GM21737 (cell line): Measurements from ENCODE around the gene WWC2.

Source experiments
- ATAC-seq: cut with Tn5 transposase; IDR thresholded peaks from one replicate; pipeline ENCODE4 v1.9.1; 2021; ENCODE audit warnings: mild to moderate bottlenecking, moderate library complexity; ENCODE audit not compliant: unreplicated experiment

Gene WWC2

DNA sequence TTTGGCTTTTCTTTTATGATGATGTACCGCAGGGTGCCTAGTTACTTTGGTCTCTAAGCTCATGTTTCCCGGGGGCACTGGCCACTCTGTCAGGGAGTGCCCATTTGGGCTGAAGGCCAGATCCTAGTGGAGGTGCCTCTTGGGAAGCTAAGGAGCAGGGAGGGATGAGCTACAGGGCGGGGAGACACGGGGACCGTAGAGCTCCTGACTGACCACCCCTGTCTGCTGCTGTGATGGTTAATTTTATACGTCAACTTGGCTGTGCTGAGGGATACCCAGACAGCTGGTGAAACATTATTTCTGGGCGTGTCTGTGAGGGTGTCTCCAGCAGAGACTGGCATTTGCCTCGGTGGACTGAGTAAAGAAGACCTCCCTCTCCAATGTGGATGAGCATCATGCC is 248.1 kb downstream of the WWC2 start:
- ATAC-seq: no peak

DNA sequence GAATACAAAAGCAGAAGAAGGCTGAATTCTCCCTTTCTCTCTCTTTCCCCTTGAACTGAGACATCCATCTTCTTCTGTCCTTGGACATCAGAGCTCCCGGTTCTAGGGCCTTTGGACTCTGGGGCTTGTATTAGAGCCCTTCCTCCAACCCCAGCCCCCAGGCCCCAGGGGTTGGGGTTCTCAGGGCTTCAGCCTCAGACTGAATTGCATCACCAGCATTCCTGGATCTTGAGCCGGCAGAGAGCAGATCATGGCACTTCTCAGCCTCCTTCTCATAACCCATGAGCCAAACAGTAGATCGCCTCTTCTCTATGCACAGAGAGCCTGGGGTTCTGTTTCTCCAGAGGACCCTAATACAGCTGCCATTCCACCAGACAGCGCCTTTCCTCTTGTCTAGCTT is 248.5 kb downstream of the WWC2 start:
- no peak for ATAC-seq

DNA sequence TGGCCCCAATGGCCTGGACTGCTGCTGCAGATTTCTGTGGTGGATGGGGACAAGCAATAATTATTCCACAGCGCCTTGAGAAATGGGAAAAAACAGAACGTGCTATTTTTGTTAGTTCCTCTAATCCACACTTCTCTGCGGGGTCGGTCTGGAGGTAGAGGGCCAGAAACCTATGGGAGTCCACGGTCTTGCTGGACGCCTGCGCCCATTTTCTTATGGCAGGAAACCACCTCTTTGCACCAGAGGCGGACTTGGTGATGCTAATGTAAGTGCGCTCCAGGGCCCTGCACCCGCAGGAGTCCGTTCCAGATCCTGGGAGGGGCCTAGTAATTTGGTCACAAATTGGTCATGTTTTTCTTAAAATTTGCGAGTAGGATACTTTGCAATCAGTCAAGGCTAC is 249.1 kb downstream of the WWC2 start:
- ATAC-seq: no peak

DNA sequence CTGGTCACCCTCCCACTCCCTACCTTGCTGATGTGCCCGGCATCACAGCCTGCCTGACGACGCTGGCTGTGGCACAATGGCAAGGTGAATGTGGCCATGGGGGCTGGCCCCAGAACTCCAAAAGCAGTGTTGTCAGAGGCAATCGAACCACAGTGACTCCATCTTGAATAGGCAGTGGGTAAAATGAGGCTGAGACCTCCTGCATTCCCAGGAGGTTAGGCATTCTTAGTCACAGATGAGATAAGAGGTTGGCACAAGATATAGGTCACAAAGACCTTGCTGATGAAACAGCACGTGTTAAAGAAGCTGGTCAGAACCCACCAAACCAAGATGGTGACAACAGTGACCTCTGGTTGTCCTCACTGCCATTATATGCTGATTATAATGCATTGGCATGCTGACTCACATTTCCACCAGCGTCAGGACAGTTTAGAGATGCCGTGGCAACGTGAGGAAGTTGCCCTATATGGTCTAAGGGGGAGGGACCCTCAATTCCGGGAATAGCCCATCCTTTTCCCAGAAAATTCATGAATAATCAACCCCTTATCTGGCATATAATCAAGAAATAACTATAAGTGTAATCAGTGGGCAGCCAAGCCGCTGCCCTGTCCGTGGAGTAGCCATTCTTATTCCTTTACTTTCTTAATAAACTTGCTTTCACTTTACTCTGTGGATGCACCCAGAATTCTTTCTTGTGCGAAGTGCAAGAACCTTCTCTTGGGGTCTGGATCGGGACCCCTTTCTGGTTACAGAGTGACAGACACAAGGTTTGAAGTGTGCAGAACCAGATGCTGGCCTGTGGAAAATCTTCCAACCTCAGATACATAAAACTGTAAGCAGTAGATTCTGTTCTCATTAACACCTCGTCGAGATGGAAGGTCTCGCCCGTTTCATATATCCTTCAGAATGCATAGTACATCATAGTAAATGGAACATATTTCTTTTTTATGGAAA is 249.9 kb downstream of the WWC2 start:
- no peak for ATAC-seq

DNA sequence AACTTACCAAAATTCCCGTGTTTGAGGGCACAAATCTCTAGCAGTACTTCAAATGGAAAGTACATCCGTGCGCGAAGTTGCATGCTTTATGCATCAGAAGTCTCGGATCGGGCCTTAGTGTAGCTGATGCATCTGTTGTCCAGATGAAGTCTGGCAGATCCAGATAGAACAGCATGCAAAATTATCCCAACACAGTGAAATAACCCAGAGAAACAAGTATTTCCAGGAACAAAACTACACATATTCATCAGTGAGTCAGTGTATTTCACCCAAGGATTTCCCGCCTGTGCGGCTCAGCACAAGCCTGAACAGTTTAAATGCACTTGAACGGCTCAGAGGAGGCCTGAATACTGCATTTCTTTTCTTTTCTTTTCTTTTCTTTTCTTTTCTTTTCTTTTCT is 250.6 kb downstream of the WWC2 start:
- no peak for ATAC-seq

DNA sequence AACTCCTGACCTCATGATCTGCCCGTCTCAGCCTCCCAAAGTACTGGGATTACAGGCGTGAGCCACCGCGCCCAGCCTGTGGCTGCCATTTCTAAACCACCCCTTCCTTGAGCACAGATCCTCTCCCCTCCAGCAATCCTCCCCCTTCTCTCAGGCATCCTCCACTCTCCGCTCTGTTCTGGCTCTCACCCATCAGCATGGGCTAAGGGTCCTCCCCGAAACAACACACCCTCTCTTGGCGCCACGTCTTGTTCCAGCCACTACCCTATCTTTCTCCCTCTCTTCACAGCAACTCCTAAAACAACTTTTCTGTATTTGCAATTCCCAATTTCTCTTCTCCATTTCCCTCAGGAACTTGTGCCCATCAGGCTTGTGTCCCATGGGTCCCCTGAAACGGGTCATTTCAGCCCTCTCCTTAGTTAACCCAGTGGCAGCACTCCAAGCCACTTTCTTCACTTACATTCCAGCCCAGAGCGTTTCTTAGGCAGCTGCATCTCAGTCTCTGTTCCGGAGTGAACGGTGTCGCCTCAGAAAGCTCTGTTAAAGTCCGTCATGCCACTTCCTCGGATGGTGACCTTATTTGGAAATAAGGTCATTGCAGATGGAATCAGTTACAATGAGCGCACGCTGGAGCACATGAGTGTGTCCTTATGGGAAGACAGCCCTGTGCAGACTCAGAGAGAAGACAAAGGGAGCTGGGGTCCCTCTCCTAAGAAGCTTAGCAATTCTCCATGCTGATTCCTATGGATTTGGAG is 251.4 kb downstream of the WWC2 start:
- no peak for ATAC-seq

DNA sequence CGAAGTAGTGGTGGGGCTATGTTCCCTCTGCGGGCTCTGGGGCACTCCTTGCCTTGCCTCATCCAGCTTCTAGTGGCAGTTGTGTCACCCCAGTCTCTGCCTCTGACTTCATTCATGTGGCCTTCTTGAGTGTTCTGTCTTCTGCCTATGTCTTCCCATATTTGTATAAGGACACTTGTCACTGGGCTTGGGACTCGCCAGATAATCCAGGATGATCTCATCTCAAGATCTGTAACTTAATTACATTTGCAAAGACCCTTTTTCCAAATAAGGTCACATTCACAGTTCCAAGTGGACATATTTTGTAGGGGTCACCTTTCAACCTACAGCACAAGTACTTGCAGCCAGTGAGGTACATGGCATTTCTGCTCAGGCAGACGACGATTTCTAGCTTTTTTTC is 253.5 kb downstream of the WWC2 start:
- ATAC-seq: no peak

DNA sequence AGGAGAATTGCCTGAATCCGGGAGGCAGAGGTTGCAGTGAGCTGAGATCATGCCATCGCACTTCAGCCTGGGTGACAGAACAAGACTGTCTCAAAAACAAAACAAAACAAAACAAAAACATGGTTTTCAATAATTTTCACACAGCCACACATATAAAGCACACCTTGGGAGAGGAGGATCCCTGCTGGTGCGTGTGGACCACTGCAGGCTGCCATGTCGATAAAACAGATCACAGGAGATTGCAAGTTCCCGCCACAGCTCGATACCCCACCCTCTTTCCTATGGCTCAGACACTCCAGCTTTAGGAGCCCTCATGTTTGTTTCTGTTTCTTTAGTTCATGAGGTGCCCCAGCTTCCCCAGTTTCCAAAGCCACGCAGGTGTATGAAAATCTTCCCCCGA is 254.5 kb downstream of the WWC2 start:
- no peak for ATAC-seq

DNA sequence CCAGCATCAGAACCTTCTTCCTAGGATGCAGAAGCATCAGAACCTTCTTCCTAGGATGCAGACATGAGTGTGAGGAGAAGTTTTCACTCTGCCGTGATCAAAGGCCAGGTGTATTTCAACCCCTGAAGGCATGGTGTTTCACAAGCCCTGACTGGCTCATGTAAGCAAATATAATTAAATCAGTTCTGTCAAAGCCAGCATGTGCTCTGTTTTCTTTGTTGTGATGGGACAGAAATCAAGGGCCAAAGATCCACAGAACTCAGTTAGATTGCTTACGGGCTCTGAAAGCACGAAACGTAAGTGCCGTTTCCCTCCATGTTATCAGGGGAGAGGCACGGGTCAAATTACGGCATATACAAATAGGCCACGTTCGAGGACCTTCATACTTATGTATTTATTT is 255.2 kb downstream of the WWC2 start:
- ATAC-seq: no peak

DNA sequence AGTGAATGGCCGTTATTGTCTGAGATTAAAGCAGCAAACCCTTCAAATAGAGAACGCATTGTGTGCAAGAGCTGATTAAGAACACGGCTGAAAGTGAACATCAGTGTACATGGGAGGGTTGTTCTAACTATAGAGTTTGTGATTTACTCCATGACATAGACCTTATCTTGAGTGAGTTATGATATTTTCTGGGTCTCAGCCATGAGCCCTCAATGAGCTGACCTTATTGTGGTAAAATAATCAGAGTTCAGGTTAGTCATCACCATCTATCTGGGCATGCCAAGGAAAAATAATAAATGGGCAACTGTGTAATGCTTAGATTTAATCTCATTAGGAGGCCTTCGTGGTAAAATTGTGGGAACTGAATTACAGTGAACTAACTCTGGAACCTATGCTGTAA is 256.3 kb downstream of the WWC2 start:
- ATAC-seq: no peak

DNA sequence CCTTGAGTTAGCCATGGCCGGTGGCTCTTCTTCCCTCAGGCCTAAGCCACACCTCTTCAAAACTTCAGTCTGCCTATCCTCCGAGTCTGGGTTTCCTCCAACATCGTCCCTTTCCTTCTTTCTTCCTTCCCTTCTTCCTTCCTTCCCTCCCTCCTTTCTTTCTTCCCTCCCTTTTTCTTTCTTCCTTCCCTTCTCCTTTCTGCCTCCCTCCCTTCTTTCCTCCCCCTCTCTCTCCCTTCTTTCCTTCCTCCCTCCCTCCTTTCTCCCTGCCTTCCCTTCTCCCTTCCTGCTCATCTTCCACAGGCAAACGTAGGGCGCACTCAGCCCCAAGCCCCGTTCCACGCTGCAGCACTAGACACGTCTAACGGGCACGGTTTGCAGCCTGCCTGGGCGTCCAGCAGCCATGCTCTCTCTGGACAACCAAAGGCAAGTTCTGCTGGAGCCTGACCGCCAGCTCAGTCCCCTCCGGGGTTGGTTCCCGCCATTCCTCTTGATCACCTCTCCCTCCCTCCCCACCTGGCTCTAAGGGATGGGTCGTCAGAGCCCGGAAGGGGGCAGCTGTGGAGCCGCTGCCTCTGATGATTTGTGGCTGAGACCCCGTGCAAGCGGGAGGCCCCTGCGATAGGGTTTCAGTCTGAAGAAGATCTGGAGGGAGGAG is 257.2 kb downstream of the WWC2 start:
- no peak for ATAC-seq

DNA sequence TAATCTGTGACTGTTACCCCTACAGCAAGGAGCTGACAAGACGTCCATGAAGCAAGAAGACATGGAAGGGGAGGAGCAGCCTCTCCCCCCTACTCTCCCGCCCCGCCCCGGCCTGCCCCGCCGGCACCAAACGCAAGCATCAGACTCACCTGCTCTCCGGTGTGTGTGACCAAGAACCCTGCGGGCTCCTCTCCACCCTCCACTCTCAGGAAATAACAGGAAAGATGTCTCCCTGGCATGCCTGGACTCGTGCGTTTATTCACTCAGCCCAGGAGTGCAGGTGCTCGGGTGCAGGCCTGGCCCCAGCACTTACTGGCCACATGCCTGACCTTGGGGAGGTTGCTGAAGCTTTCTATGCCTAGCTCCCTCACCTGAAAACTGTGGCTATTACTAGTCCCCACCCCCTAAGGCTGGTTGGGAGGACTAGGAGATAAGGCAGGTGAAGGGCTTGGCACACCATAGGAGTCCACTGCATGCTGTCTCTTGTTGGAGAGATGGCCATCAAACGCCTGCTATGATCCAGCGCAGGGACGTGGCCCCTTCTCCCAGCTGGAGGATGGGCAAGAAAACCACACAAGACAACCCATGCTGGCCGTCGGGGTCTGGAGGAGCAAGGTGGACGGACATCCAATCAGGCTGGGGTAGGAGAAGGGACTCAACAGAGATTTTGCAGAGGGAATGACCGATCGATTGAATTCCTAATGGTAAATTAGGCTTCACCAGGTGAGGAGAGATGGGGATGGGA is 258.0 kb downstream of the WWC2 start:
- no peak for ATAC-seq

DNA sequence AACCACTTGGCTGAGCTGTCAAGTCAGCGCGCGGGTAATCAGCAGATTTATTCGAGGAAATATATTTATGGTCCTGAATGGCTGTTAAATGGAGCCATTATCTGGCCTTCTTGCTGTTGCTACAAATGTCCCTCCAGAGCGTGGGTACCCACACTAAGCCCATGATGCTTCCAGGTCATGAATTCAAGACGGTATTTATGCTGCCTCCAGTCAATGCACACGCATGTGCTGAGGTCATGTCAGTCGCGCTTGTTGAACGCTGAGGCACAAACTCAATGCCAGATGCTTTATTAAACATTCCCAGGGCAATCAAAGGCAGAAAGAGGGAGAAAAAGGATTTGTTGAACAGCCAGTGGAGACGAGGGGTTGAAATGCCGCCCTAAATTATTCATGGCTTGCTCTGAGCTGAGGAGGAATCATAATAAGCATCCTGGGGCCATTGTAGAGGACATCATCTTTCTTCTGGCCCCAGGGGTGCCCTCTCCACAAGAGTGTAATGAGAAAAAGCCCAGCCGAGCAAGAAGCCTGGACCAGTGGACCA is 259.2 kb downstream of the WWC2 start:
- ATAC-seq: no peak

DNA sequence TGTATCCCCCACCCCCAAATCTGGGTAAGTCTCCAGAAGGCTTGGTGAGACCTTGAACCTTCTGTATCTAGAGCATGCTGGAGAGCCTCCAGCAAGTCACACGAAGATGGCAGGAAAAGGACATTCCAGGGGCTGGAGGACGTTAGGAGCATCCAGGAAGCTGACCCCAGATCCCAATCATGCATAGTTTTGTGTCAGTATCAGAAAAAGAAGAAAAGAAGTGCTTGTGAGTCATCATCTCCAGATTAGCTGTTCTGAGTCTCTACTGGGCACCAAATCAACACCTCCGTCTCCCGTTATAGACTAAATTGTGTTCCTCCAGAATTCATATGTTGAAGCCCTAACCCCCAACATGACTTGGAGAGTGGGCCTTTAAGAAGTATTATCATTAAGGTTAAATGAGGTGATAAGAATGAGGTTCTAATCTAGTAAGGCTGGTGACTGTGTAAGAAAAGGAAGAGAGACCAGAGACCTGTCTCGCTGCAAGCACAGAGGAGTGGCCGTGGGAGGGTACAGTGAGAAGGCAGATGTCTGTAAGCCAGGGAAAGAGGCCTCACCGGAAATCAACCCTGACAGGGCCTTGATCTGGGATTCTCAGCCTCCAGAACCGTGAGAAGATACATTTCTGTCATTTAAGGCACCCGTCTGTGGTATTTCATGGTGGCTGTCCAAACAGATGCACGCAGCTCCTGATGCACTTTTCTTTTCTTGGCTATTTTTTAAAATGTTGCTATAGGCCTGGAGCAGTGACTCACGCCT is 261.3 kb downstream of the WWC2 start:
- ATAC-seq: no peak

DNA sequence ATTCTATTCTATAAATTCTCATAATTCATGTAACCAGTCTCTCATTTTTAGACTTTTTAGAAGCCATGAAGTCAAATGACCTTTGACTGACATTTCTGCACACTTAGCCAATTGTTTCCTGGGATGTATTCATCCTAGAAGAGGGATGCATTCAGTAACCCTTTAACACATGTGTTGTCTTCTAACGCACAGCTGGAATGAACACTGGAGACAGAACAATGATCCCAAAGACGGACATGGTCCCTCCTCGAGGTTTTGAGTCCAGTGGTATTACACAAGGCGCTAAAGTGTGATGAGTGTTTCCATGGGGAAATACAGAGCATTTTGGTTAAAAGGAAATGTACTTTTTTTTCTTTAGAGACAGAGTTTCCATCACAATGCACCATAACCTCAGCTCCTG is 263.0 kb downstream of the WWC2 start:
- ATAC-seq: no peak

DNA sequence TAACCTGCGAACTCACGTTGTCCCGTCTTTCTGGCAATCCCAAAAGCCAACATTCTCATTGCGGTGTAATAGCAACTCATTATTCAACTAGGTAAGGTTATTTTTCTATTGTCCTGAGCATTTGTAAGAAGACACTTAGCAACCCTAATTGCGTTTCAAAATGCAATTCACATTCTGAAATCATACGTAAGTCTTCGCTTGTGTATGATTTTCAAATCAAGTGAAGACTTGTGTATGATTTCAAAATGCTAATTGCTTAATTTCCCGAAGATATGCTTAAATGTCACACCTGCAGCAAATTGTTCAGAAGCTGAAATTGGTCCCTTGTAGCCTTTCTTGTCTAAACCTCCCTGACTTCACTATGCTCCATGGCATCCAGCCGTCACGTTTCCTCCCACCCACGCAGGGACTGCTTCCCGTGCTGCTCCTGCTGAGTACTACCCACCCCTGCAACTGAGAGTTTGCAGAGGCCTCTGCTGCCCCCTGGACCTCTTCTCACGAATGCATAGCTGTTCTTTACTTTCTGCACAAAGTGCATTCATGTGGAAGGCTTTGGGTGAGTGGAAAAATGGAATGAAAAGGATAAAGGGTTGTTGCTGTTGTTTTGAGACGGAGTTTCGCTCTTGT is 264.0 kb downstream of the WWC2 start:
- ATAC-seq: no peak

DNA sequence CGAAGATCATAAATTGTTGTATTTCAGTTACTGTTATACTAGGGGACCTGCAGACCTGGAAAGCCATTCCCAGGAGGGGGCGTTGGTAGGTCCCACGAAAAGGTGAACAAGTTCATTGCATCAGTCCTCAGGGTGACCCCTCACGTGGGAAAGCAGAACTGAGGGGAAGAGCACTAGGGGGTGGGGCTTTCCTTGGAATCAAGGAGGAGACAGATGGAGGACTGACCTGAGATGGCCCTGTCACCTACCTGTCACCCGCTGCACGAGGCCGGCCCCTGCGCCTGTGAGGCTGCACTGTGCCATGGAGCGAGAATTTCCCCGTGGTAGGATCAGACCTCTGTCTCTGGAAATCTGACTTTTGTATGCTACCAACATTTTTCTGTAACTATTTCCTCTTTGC is 265.0 kb downstream of the WWC2 start:
- ATAC-seq: no peak

DNA sequence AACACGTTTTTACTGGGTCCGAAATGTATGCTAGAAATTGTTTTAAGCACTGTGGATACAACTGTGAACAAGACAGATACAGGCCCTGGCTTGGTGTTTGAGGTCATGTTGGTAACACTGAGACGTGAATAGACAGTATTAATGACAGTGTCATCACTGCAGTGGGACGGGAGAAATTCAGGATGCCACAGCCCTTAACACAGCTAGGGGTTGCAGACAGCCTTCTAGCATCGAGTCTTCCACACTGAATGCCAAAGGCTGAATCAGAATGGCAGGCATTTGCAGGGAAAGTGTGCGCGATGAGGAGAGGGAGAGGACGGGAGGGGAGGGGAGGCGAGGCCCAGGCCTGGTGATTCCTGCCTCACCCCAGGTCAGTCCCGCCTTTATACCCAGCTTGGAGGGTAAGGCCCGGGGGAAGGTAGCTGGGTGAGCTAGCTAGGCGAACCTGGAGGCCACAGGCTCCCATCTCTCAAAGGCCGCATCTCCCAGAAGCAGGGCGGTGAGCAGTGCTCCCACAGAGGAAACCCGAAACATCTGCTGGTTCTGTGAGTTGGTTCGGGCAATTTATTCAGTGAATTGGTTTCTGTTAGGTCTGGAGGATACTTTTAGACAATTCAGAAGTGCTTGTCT is 267.3 kb downstream of the WWC2 start:
- no peak for ATAC-seq

DNA sequence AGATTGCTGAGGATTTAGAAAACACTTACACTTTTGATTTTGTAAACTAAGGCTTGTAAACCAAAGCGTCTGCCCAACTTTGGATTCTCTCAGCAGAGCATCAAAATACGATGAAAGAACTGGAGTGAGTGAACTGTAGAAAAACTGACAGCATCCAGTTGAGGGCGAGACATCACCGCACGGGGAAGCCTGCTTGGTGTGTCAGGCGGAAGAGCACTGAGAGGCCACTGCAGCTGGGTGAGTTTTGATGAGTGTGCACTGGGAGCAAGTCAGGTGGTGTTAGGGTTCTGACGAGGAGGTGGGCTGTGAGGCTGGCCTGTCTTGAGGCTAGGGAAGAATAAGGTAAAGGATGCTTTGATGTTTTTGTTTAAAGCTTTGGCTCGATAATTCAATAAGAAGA is 270.0 kb downstream of the WWC2 start:
- no peak for ATAC-seq
